H7 (cell line): ENCODE data around the gene CDC123. TPM values are rescaled to one million over a fixed set of nuclear protein-coding genes. Genes with fewer than 3 reads are reported as not detected.
"Not testable (repeated sequence)": the region's sequence is repeated elsewhere in the genome, so short reads cannot be mapped to it uniquely, and the experiment has no call there.

Source experiments
- DNase-seq: peaks from one replicate; pipeline ENCODE4 v3.0.0; 2012
- H3K27me3 ChIP-seq: 2 replicates; pipeline ENCODE4 v1.6.0; 2011; ENCODE audit warnings: mild to moderate bottlenecking, low read length; ENCODE audit not compliant: control insufficient read depth, insufficient read depth
- H3K36me3 ChIP-seq: replicated peaks from 2 replicates; pipeline ENCODE4 v1.5.1; 2011; ENCODE audit warnings: low read length; ENCODE audit not compliant: control insufficient read depth, insufficient read depth
- H3K4me3 ChIP-seq: 2 replicates; pipeline ENCODE4 v1.5.1; 2011; ENCODE audit warnings: low read depth, mild to moderate bottlenecking, control low read depth, low read length, moderate library complexity; ENCODE audit not compliant: insufficient read depth
- total RNA-seq: library from RNA; depleted of rRNA; stranded (reverse); fragments of >200 nt; shearing (Covaris generic); gene quantifications from 2 replicates; pipeline ENCODE4 v1.2.3, GENCODE V29; 2014; rRNA removed

The CDC123 gene
- total RNA-seq, 1 experiment from 2014 or later, result 231 TPM

- H3K36me3 ChIP-seq, result no peaks in the 10 kb centered on the region
- no peaks in the 10 kb centered on the region for H3K27me3 ChIP-seq
- H3K4me3 ChIP-seq, result peak overlapping the region; percentile 11; the same call in 1 of the 2 replicates
- DNase-seq, result peak; percentile 94
Measured at GRCh38 chr10:12264204-12264940, 68.4 kb downstream of the CDC123 start.

DNA sequence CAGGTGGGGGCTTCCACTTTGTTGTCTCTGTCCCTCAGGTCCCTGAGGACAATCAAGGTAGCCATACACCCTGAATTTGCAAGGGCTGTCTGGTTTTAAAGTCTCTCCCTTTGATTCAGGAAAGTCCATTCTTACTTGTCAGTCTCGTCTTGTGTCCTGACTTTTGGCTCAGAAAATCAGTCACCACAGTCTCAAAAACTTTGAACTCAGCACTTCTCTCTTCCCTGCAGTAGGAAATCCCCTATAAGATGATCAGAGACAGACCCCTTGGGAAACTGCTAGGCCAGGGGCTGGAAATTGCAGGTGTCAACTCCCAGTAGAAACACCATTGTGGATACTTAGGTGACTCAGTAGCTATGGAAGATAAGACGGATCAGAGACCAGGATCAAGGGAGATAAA lies 73.1 kb downstream of the CDC123 start:
- no peak for DNase-seq
- H3K4me3 ChIP-seq, result no peak overlapping the region
- no peaks in the 10 kb centered on the region for H3K36me3 ChIP-seq
- no peaks in the 10 kb centered on the region for H3K27me3 ChIP-seq

- Histone ChIP-seq H3K27me3 (no peaks in the 10 kb centered on the region), H3K4me3 (no peak overlapping the region), H3K36me3 (no peaks in the 10 kb centered on the region)
- DNase-seq, result no peak
Measured at GRCh38 chr10:12271210-12271540, 75.2 kb downstream of the CDC123 start.

- H3K36me3 ChIP-seq, H3K4me3 ChIP-seq, H3K27me3 ChIP-seq, DNase-seq: not testable (repeated sequence)
Measured at GRCh38 chr10:12277862-12278261, 81.9 kb downstream of the CDC123 start.

GRCh38 chr10:12279281-12279680 lies 83.3 kb downstream of the CDC123 start:
- DNase-seq, result no peak
- Histone ChIP-seq H3K4me3 (no peak overlapping the region), H3K36me3 (no peaks in the 10 kb centered on the region), H3K27me3 (no peaks in the 10 kb centered on the region)

DNA sequence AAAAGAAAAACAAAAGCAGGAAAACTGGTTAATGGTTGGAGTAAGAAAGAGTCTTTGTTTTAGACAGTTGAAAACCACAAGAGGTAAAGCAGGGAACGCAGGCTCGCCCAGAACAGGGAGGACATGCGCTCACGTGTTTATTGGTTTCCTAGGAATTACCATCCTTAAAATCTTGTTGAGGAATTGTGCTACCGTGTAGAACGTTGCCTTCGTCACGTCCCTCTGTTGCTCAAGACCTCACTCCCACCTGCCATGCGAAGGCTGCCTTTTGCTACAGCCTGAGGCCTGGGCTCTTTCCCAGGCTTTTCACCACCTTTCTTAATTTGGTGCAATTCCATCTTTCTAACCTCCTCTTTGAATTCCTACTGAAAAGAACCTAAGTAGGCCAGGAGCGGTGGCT lies 91.8 kb downstream of the CDC123 start:
- Histone ChIP-seq H3K4me3 (no peak overlapping the region), H3K36me3 (no peaks in the 10 kb centered on the region), H3K27me3 (no peaks in the 10 kb centered on the region)
- no peak for DNase-seq

DNA sequence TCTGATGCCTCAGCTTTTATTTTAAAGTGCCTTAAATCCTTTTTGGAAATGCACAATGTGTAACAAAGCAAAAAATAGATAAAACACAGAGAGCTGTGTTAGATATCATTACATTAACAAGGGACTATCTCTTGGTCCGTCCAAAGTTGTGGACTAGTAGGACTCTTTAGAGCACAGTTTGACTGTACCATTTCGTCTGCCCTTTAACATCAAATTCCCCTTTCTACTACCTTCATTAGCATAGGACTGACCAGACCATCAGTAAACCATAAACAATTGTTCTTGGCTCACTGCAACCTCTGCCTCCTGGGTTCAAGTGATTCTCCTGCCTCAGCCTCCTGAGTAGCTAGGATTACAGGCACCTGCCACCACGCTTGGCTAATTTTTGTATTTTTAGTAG lies 101.8 kb downstream of the CDC123 start:
- DNase-seq, H3K4me3 ChIP-seq, H3K36me3 ChIP-seq, H3K27me3 ChIP-seq: not testable (repeated sequence)

DNA sequence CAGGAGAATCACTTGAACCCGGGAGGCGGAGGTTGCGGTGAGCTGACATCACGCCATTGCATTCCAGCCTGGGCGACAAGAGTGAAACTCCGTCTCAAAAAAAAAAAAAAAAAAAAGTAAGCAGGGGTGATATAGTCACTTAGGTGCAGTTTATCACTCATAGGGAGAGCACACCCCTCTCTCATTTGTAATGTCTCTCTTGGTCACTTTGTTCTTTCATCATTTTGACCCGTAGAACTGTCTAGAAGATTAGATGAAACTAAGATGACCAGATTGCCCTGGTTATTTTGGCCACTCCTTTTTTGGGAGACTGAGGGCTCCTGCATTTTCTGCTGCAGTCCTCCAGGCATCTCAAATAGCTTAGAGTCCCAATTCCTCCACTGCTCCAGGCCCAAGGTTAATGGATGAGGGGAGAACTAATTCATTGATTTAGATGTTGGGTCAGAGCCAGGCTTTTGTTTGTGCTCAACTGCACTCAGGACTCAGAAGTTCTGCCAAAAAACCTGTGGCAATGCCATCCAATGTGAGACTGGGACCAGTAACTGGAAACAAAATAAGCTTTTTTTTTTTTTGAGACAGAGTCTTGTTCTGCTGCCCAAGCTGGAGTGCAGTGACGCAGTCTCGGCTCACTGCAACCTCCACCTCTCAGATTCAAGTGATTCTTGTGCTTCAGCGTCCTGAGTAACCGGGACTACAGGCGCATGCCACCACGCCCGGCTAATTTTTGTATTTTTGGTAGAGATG lies 103.4 kb downstream of the CDC123 start:
- no peak overlapping the region for H3K4me3 ChIP-seq
- no peaks in the 10 kb centered on the region for H3K27me3 ChIP-seq
- H3K36me3 ChIP-seq, result no peaks in the 10 kb centered on the region
- no peak for DNase-seq

Other genes starting within 250 kb of the CDC123 start
- 10.6 and 19.2 TPM in 2 replicates for gene UPF2, start 153.4 kb upstream of the CDC123 start, total RNA-seq
- gene DHTKD1, start 127.2 kb upstream of the CDC123 start, total RNA-seq, result 59.4 and 79.0 TPM in 2 replicates
- 11.0 and 14.5 TPM in 2 replicates for gene SEC61A2, start 66.5 kb upstream of the CDC123 start, total RNA-seq
- 93.0 and 108 TPM in 2 replicates for gene NUDT5, start 297 bp upstream of the CDC123 start, total RNA-seq
- 2.9 and 3.4 TPM in 2 replicates for gene CAMK1D, start 153.4 kb downstream of the CDC123 start, total RNA-seq